ENCODE results near the gene FBXL13. TPM values are rescaled to one million over a fixed set of nuclear protein-coding genes. Genes with fewer than 3 reads are reported as not detected.

FBXL13 gene
- total and polyA plus RNA-seq, 2 experiments from 2014 or later, result 1.2 to 2.5 TPM

- TF ChIP-seq, protein P1, sequence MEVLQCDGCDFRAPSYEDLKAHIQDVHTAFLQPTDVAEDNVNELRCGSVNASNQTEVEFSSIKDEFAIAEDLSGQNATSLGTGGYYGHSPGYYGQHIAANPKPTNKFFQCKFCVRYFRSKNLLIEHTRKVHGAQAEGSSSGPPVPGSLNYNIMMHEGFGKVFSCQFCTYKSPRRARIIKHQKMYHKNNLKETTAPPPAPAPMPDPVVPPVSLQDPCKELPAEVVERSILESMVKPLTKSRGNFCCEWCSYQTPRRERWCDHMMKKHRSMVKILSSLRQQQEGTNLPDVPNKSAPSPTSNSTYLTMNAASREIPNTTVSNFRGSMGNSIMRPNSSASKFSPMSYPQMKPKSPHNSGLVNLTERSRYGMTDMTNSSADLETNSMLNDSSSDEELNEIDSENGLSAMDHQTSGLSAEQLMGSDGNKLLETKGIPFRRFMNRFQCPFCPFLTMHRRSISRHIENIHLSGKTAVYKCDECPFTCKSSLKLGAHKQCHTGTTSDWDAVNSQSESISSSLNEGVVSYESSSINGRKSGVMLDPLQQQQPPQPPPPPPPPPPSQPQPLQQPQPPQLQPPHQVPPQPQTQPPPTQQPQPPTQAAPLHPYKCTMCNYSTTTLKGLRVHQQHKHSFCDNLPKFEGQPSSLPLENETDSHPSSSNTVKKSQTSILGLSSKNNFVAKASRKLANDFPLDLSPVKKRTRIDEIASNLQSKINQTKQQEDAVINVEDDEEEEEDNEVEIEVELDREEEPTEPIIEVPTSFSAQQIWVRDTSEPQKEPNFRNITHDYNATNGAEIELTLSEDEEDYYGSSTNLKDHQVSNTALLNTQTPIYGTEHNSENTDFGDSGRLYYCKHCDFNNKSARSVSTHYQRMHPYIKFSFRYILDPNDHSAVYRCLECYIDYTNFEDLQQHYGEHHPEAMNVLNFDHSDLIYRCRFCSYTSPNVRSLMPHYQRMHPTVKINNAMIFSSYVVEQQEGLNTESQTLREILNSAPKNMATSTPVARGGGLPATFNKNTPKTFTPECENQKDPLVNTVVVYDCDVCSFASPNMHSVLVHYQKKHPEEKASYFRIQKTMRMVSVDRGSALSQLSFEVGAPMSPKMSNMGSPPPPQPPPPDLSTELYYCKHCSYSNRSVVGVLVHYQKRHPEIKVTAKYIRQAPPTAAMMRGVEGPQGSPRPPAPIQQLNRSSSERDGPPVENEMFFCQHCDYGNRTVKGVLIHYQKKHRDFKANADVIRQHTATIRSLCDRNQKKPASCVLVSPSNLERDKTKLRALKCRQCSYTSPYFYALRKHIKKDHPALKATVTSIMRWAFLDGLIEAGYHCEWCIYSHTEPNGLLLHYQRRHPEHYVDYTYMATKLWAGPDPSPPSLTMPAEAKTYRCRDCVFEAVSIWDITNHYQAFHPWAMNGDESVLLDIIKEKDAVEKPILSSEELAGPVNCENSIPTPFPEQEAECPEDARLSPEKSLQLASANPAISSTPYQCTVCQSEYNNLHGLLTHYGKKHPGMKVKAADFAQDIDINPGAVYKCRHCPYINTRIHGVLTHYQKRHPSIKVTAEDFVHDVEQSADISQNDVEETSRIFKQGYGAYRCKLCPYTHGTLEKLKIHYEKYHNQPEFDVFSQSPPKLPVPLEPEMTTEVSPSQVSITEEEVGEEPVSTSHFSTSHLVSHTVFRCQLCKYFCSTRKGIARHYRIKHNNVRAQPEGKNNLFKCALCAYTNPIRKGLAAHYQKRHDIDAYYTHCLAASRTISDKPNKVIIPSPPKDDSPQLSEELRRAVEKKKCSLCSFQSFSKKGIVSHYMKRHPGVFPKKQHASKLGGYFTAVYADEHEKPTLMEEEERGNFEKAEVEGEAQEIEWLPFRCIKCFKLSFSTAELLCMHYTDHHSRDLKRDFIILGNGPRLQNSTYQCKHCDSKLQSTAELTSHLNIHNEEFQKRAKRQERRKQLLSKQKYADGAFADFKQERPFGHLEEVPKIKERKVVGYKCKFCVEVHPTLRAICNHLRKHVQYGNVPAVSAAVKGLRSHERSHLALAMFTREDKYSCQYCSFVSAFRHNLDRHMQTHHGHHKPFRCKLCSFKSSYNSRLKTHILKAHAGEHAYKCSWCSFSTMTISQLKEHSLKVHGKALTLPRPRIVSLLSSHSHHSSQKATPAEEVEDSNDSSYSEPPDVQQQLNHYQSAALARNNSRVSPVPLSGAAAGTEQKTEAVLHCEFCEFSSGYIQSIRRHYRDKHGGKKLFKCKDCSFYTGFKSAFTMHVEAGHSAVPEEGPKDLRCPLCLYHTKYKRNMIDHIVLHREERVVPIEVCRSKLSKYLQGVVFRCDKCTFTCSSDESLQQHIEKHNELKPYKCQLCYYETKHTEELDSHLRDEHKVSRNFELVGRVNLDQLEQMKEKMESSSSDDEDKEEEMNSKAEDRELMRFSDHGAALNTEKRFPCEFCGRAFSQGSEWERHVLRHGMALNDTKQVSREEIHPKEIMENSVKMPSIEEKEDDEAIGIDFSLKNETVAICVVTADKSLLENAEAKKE (CRISPR knock-in tag; IDR thresholded peaks at IDR 0.05), result no peak
- no peak for TF ChIP-seq ZNF331 (CRISPR knock-in tag; IDR thresholded peaks at IDR 0.05; ENCODE audit: low read depth)
- TF ChIP-seq POLR2AphosphoS5 (IDR thresholded peaks at IDR 0.05; ENCODE audit: low read depth), result no peak
- TF ChIP-seq ETS1 (IDR thresholded peaks at IDR 0.05), result no peak
- TF ChIP-seq CREB1 (CRISPR knock-in tag; IDR thresholded peaks at IDR 0.05; ENCODE audit: low read depth), result no peak
- TF ChIP-seq ZNF114 (CRISPR knock-in tag; IDR thresholded peaks at IDR 0.05), result no peak
- TF ChIP-seq EZH2phosphoT487 (IDR thresholded peaks at IDR 0.05; ENCODE audit: unreplicated experiment), result no peak
- TF ChIP-seq EZH2 (IDR thresholded peaks at IDR 0.05; ENCODE audit: low read depth, unreplicated experiment), result no peak
- TF ChIP-seq STAT1 (IDR thresholded peaks at IDR 0.05; ENCODE audit: unreplicated experiment), result no peak
- TF ChIP-seq NANOG (IDR thresholded peaks at IDR 0.05; ENCODE audit: borderline replicate concordance), result no peak
These were observed 214.8 kb downstream of the FBXL13 start (continued) for GRCh38 chr7:102859799-102860125.

Measured in GM23338 (cell line).